ENCODE results near the gene FBXO42.

GRCh38 chr1:16226129-16226489, 126.2 kb downstream of the FBXO42 start:
- TF ChIP-seq POLR2A (IDR thresholded peaks at IDR 0.05; ENCODE audit: low read depth, low read length) (no peak), SPI1 (IDR thresholded peaks at IDR 0.05; ENCODE audit: low read depth, low read length) (no peak), POLR2AphosphoS5 (IDR thresholded peaks at IDR 0.05; ENCODE audit: low read depth, low read length) (no peak), TAF1 (IDR thresholded peaks at IDR 0.05; ENCODE audit: low read depth, low read length) (no peak)
